ENCODE measurements around the gene PDPR.
"Not testable (repeated sequence)": the region's sequence is repeated elsewhere in the genome, so short reads cannot be mapped to it uniquely, and the experiment has no call there.

Gene PDPR

GRCh38 chr16:70162041-70162451 lies 47.9 kb downstream of the PDPR start:
- no peak for DNase-seq (ENCODE audit: low read depth)

GRCh38 chr16:70163596-70163995 lies 49.5 kb downstream of the PDPR start:
- DNase-seq (ENCODE audit: low read depth): no peak

GRCh38 chr16:70166688-70167087 lies 52.6 kb downstream of the PDPR start:
- not testable (repeated sequence) for DNase-seq (ENCODE audit: low read depth)

GRCh38 chr16:70173212-70173837 lies 59.2 kb downstream of the PDPR start, which contains the start of gene CLEC18C:
CLEC18C (plus strand) TSS chr16:70173787; CDS start chr16:70174279, 492 bp downstream.
- not testable (repeated sequence) for DNase-seq (ENCODE audit: low read depth)

- not testable (repeated sequence) for DNase-seq (ENCODE audit: low read depth)
These were observed 59.8 kb downstream of the PDPR start for GRCh38 chr16:70173916-70174315.

GRCh38 chr16:70174387-70174932 lies 60.3 kb downstream of the PDPR start:
- not testable (repeated sequence) for DNase-seq (ENCODE audit: low read depth)

GRCh38 chr16:70187858-70188607 lies 73.9 kb downstream of the PDPR start:
- DNase-seq (ENCODE audit: low read depth): not testable (repeated sequence)

GRCh38 chr16:70188608-70188915 lies 74.4 kb downstream of the PDPR start:
- DNase-seq (ENCODE audit: low read depth): not testable (repeated sequence)

GRCh38 chr16:70190574-70190973 lies 76.4 kb downstream of the PDPR start:
- DNase-seq (ENCODE audit: low read depth): not testable (repeated sequence)

GRCh38 chr16:70196683-70197300 lies 82.7 kb downstream of the PDPR start:
- not testable (repeated sequence) for DNase-seq (ENCODE audit: low read depth)

- not testable (repeated sequence) for DNase-seq (ENCODE audit: low read depth)
These were observed 83.5 kb downstream of the PDPR start for GRCh38 chr16:70197611-70198010.

GRCh38 chr16:70198230-70198629 lies 84.1 kb downstream of the PDPR start:
- not testable (repeated sequence) for DNase-seq (ENCODE audit: low read depth)

GRCh38 chr16:70198666-70199065 lies 84.5 kb downstream of the PDPR start:
- not testable (repeated sequence) for DNase-seq (ENCODE audit: low read depth)

GRCh38 chr16:70199170-70199569 lies 85.0 kb downstream of the PDPR start:
- not testable (repeated sequence) for DNase-seq (ENCODE audit: low read depth)

GRCh38 chr16:70200063-70200462 lies 85.9 kb downstream of the PDPR start:
- not testable (repeated sequence) for DNase-seq (ENCODE audit: low read depth)

GRCh38 chr16:70203508-70203907 lies 89.4 kb downstream of the PDPR start:
- DNase-seq (ENCODE audit: low read depth): not testable (repeated sequence)

- DNase-seq (ENCODE audit: low read depth): not testable (repeated sequence)
These were observed 89.9 kb downstream of the PDPR start for GRCh38 chr16:70204010-70204409.

GRCh38 chr16:70204668-70205405 lies 90.7 kb downstream of the PDPR start:
- not testable (repeated sequence) for DNase-seq (ENCODE audit: low read depth)

- DNase-seq (ENCODE audit: low read depth): not testable (repeated sequence)
These were observed 92.2 kb downstream of the PDPR start for GRCh38 chr16:70206382-70206781.
